Measurements from ENCODE around the gene CCNA1. TPM values are rescaled to one million over a fixed set of nuclear protein-coding genes. Genes with fewer than 3 reads are reported as not detected.

CCNA1 gene
- total RNA-seq, result 0.17 and 0.75 TPM in 2 replicates

DNA sequence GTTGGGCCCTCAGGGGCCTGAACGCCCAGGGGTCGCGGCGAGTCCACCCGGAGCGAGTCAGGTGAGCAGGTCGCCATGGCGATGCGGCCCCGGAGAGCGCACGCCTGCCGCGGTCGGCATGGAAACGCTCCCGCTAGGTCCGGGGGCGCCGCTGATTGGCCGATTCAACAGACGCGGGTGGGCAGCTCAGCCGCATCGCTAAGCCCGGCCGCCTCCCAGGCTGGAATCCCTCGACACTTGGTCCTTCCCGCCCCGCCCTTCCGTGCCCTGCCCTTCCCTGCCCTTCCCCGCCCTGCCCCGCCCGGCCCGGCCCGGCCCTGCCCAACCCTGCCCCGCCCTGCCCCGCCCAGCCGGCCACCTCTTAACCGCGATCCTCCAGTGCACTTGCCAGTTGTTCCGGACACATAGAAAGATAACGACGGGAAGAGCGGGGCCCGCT lies at the start of gene CCNA1:
TSS of gene CCNA1 (plus strand) at position 390 of the 439 bp plus-strand sequence. CDS start 562 bp downstream, outside the sequence.
- H3K4me3 ChIP-seq (ENCODE audit: low read depth, low read length), result peak within 1 kb of the TSS; percentile 59
- DNase-seq (ENCODE audit: low read depth), result no peak
- peaks cover 15% of the 10 kb centered on the region for H3K27me3 ChIP-seq (ENCODE audit: control insufficient read depth, insufficient read depth, low read length)
- TF ChIP-seq, protein P1, sequence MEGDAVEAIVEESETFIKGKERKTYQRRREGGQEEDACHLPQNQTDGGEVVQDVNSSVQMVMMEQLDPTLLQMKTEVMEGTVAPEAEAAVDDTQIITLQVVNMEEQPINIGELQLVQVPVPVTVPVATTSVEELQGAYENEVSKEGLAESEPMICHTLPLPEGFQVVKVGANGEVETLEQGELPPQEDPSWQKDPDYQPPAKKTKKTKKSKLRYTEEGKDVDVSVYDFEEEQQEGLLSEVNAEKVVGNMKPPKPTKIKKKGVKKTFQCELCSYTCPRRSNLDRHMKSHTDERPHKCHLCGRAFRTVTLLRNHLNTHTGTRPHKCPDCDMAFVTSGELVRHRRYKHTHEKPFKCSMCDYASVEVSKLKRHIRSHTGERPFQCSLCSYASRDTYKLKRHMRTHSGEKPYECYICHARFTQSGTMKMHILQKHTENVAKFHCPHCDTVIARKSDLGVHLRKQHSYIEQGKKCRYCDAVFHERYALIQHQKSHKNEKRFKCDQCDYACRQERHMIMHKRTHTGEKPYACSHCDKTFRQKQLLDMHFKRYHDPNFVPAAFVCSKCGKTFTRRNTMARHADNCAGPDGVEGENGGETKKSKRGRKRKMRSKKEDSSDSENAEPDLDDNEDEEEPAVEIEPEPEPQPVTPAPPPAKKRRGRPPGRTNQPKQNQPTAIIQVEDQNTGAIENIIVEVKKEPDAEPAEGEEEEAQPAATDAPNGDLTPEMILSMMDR (IDR thresholded peaks at IDR 0.05; ENCODE audit: insufficient read depth, low read length, poor library complexity, severe bottlenecking), result no peak
- H3K36me3 ChIP-seq (ENCODE audit: control insufficient read depth, insufficient read depth, low read length), result no peaks in the 10 kb centered on the region

DNA sequence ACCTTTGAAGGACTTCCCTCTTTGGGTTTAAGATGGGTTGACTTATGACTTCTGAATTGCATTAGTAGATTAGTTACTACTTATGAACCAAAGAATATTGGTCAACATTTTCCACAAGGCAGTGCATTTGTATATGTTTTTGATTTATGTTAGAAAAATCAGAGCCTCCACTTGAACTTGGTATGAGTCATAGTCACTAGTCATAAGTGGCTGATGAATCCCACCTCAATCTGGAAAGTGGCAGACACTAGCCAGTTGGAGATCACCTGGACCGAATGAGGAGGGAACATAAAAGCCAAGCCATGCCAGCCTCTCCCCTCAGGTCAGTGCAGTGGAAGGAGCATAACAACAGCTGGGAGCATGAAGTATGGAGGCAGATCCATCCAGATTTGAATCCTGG lies 46.8 kb upstream of the CCNA1 start:
- no peaks in the 10 kb centered on the region for H3K27me3 ChIP-seq (ENCODE audit: control insufficient read depth, insufficient read depth, low read length)
- H3K36me3 ChIP-seq (ENCODE audit: control insufficient read depth, insufficient read depth, low read length), result no peaks in the 10 kb centered on the region
- no peak for DNase-seq (ENCODE audit: low read depth)
- TF ChIP-seq, protein P1 (IDR thresholded peaks at IDR 0.05; ENCODE audit: insufficient read depth, low read length, poor library complexity, severe bottlenecking), result no peak
- no peak overlapping the region for H3K4me3 ChIP-seq (ENCODE audit: low read depth, low read length)

DNA sequence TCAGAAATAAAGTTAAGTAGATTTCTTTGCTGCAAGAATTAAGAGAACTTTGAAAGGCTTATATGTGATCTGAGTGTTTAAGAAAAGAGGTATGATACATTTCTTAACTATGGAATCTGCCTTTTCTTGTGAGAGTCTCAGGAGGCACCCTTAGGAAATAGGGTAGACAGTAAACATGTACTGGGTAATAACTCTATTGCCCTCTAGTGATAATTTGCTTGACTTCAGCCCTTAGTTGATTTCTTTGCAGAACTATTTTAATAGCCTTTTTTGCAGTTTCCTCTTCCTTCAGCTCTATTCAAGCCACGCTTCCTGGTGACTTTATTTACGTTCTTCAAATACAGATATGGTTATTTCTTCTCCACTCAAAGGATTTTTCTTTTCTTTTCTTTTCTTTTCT lies 37.0 kb upstream of the CCNA1 start:
- H3K4me3 ChIP-seq (ENCODE audit: low read depth, low read length), result no peak overlapping the region
- TF ChIP-seq, protein P1 (IDR thresholded peaks at IDR 0.05; ENCODE audit: insufficient read depth, low read length, poor library complexity, severe bottlenecking), result peak; percentile 59
- no peaks in the 10 kb centered on the region for H3K36me3 ChIP-seq (ENCODE audit: control insufficient read depth, insufficient read depth, low read length)
- no peaks in the 10 kb centered on the region for H3K27me3 ChIP-seq (ENCODE audit: control insufficient read depth, insufficient read depth, low read length)
- DNase-seq (ENCODE audit: low read depth), result no peak

DNA sequence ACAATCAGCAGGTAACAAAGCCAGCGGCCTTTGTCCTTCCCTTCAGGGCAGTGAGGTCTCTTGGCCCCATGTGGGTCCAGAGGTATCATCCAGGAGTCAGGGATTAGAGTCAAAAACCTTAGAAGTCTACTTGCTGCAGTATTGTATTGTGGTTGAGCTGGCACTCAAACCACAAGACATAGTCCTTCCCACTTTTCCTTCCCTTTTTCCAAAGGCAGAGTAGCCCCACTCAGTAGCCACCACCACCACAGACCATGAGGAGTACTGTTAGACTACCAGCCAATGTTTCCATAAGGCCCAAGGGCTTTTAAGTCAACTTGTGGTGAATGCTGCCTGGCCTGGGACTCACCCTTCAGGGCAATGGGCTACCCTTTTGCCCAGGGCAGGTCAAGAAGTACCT lies 27.1 kb upstream of the CCNA1 start:
- no peak for DNase-seq (ENCODE audit: low read depth)
- H3K27me3 ChIP-seq (ENCODE audit: control insufficient read depth, insufficient read depth, low read length), result no peaks in the 10 kb centered on the region
- no peaks in the 10 kb centered on the region for H3K36me3 ChIP-seq (ENCODE audit: control insufficient read depth, insufficient read depth, low read length)
- H3K4me3 ChIP-seq (ENCODE audit: low read depth, low read length), result no peak overlapping the region
- TF ChIP-seq, protein P1 (IDR thresholded peaks at IDR 0.05; ENCODE audit: insufficient read depth, low read length, poor library complexity, severe bottlenecking), result no peak

DNA sequence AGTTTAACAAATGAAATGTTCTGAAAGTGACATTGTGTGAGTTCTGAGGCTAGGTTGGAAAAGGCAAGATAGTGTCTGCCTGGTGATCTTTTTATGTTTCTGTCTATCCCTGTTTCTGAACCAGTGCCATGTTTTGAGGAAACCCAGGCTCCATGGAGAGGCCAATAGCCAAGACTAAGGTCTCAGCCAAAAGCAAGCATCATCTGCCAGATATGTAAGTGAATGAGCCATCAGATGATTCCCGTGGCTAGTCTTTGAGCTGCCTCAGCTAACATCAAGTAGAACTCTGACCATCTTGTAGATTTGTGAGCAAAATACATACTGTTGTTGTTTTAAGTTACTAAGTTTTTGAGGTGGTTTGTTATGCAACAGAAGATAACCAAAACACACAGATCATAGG lies 19.6 kb upstream of the CCNA1 start:
- DNase-seq (ENCODE audit: low read depth), result no peak
- Histone ChIP-seq H3K4me3 (ENCODE audit: low read depth, low read length) (no peak overlapping the region), H3K36me3 (ENCODE audit: control insufficient read depth, insufficient read depth, low read length) (no peaks in the 10 kb centered on the region), H3K27me3 (ENCODE audit: control insufficient read depth, insufficient read depth, low read length) (no peaks in the 10 kb centered on the region)
- TF ChIP-seq, protein P1 (IDR thresholded peaks at IDR 0.05; ENCODE audit: insufficient read depth, low read length, poor library complexity, severe bottlenecking), result no peak

DNA sequence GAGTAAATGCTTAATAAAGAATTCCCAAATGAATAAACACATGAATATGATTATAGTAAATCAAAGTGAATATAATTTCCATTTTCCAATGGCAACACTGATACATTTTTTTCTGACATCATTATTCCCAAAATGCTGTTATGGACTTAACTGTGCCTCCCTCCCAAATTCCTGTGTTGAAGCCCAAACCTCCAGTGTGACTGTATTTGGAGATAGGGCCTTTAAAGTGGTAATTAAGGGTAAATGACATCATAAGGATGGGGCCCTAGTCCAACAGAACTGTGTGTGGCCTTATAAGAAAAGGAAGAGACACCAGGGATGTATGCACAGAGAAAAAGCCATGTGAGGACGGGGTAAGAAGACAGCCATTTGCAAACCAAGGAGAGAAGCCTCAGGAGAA lies 19.1 kb upstream of the CCNA1 start:
- TF ChIP-seq, protein P1 (IDR thresholded peaks at IDR 0.05; ENCODE audit: insufficient read depth, low read length, poor library complexity, severe bottlenecking), result no peak
- H3K27me3 ChIP-seq (ENCODE audit: control insufficient read depth, insufficient read depth, low read length), result no peaks in the 10 kb centered on the region
- no peaks in the 10 kb centered on the region for H3K36me3 ChIP-seq (ENCODE audit: control insufficient read depth, insufficient read depth, low read length)
- DNase-seq (ENCODE audit: low read depth), result no peak
- no peak overlapping the region for H3K4me3 ChIP-seq (ENCODE audit: low read depth, low read length)

Data from kidney epithelial cell (primary cell).